Stimulated activated CD8-positive, alpha-beta memory T cell treated with anti-CD3 and anti-CD28 coated beads, Interleukin-4, amount 100 ng/mL, for 1 hour (primary cell): ENCODE data around the gene SLC15A3.

ENCODE experiments used
- DNase-seq, 2 donors: peaks; one replicate each; pipeline ENCODE4 v3.0.0-alpha.2; 2020; ENCODE audit warnings: low read depth in 2 of 2, low spot score in 1 of 2

SLC15A3 gene

GRCh38 chr11:60930394-60930793 lies 21.6 kb downstream of the SLC15A3 start:
- DNase-seq, result no peak

- no peak for DNase-seq
Observed at GRCh38 chr11:60929764-60930163, 22.2 kb downstream of the SLC15A3 start.

DNA sequence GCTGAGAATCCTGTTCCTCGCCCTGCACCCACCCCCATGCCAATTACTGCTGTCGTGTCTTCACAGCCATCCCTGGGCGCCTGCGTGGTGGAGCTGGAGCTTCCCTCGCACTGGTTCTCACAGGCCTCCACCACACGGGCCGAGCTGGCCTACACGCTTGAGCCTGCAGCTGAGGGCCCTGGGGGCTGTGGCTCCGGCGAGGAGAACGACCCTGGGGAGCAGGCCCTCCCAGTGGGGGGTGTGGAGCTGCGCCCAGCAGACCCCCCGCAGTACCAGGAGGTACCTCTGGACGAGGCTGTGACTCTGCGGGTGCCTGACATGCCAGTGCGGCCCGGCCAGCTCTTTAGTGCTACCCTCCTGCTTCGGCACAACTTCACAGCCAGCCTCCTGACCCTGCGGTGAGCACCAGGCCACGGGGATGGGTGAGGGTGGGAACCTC lies 23.4 kb downstream of the SLC15A3 start:
- DNase-seq, result no peak

GRCh38 chr11:60927600-60927999 lies 24.4 kb downstream of the SLC15A3 start:
- no peak for DNase-seq

DNA sequence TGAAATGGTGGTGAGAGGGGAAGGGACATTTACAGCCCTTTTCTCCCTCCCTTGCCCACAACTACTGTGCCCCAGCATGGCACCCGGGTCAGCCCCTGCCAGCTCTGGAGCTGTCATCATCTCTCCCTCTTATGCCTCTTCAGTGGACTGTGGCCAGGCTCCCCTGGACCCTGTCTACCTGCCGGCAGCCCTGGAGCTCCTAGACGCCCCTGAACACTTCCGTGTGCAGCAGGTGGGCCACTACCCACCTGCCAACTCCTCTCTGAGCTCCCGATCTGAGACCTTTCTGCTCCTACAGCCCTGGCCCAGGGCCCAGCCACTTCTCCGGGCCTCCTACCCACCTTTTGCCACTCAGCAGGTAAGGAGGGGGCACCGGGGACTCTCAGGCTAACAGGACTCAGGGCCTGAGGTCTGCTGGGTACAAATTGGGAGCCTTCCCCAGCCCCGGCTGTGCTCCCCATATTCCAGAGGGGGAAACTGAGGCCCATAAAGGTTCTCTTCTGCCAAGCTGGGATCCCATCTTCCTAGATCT lies 24.8 kb downstream of the SLC15A3 start:
- no peak for DNase-seq

GRCh38 chr11:60926500-60926899 lies 25.5 kb downstream of the SLC15A3 start:
- no peak for DNase-seq

GRCh38 chr11:60925868-60926267 lies 26.1 kb downstream of the SLC15A3 start:
- DNase-seq, result no peak

DNA sequence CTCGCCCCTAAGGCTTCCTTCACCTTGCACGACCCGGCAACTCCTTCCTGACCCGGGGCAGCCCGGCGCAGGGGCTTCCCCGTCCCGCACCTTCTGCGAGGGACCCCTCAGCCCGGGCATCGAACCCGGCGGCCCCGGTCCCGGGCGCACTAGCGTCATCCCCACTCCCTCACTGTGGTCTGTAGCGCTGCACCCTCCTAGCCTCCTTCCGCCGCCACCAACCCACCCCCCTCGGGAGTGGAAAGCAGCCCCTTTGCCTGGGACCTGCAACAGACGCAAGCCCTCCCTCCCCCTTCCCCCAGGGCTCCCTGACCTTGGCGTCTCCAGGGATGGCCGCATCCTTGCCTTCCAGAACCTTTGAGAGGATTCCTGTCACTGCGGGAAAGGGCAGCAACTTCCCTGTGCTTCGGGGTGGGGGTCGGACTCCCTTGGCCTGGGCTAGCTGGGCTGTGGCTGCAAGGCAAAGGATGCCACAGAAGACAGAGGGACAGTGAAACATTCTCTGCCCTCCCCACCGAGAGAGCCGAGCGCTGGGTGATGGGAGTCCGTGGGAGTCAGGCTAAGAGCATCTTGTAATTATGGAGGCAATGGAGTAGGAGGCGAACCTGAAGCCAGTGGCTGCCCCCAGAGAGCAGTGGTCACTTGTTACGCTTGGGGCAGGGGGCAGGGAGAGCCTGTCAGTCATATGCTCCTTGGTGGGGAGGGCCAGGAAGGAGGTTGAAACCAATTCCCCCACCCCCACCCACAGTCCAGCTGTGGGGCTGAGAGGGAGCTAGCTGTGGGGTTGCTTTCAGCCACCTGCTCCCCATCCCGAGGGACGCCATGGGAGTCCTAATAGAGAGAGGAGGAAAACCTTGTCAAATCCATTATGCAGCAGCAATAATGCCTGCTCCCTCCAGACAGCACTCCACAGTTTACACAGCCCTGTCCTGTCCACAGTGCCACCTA lies 26.8 kb downstream of the SLC15A3 start:
- no peak for DNase-seq

DNA sequence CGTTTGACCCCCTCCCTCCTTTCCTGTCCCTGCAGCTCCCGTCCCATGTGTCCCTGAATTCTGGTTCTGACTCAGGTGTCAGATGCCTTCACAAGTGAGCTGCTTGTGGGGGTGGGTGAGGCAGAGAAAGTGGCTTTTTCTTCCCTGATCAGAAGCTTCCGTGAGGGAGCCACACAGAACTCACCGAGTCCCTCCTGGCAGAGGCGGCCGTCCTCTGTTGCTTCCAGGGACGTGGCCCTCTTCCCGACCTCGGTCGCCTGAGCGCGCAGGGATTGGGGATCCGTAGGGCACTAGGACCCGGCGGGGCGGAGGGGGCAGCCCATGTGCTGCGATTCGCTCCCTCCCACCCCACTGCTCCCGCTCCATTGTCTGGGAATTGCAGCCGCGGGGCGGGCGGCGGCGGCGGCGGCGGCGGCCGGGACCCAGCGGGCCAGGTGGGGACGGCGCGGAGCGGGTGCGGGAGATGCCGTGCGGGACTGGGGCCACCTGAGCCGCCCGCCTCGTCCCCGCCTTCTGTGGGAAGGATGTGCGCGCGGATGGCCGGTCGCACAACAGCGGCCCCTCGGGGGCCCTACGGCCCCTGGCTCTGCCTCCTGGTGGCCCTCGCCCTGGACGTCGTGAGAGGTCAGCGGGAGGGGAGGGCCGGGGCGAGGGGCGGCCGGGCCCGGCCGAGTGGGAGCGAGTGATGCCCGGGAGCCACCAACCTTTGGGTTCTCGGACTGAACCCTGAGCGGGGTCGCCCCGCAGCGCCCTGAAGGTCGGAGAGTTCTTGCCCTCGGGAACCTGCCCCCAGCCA lies 27.7 kb downstream of the SLC15A3 start, which contains the start of gene TMEM132A:
Gene TMEM132A (plus strand): TSS at position 351 of the 796 bp plus-strand sequence. CDS start 174 bp downstream, at position 525.
- no peak for DNase-seq

GRCh38 chr11:60923800-60924109 lies 28.2 kb downstream of the SLC15A3 start:
- DNase-seq, result no peak

- DNase-seq, result no peak
Observed at GRCh38 chr11:60923326-60923725, 28.6 kb downstream of the SLC15A3 start.

- no peak for DNase-seq
Observed at GRCh38 chr11:60922906-60923305, 29.1 kb downstream of the SLC15A3 start.

GRCh38 chr11:60921777-60922335 lies 30.1 kb downstream of the SLC15A3 start:
- DNase-seq, result no peak

- DNase-seq, result no peak
Observed at GRCh38 chr11:60921259-60921658, 30.7 kb downstream of the SLC15A3 start.

- no peak for DNase-seq
Observed at GRCh38 chr11:60919956-60920355, 32.0 kb downstream of the SLC15A3 start.

- no peak for DNase-seq
Observed at GRCh38 chr11:60919320-60919719, 32.7 kb downstream of the SLC15A3 start.

DNA sequence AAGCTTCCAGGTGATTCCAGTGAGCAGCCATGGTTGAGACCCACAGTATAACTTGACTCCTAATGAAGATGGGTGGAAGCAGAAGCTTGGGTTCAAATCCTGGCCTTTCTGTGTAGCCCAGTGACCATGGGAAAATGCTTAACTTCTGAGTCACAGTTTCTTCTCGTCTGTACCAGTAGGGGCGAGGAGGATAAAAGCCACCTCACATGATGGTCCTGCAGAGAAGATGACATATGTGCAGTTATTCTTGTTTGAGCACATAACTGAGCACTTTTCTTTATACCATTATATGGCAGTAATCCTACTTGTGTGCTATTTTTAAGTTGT lies 33.1 kb downstream of the SLC15A3 start:
- DNase-seq, result no peak

DNA sequence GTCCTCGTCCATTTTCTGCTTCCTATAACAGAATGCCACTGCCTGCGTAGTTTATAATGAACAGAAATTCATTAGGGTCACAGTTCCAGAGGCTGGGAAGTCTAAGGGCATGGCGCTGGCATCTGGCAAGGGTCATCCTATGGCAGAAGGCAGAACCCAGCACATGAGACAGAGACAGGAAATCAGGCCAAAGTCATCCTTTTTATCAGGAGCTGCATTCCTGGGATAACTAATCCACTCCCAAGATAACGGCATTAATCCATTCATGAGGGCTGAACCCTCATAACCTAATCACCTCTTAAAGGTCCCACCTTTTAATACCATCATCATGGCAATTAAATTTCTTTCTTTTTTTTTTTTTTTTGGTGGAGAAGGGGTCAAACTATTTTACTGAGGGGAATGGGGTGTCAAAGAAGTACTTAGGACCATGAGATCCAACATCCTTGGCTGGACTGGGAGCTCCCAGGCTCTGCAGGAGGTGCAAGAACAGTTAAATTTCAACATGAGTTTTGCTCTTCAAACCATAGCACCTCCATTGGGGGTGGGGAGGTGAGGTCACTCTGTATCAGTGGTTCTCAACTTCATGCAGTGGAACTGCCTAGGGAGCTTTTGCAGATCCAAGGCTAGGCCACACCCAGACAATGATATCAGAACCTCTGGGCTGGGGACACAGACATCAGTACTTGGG lies 33.6 kb downstream of the SLC15A3 start:
- DNase-seq, result no peak

GRCh38 chr11:60917267-60917666 lies 34.7 kb downstream of the SLC15A3 start:
- no peak for DNase-seq

DNA sequence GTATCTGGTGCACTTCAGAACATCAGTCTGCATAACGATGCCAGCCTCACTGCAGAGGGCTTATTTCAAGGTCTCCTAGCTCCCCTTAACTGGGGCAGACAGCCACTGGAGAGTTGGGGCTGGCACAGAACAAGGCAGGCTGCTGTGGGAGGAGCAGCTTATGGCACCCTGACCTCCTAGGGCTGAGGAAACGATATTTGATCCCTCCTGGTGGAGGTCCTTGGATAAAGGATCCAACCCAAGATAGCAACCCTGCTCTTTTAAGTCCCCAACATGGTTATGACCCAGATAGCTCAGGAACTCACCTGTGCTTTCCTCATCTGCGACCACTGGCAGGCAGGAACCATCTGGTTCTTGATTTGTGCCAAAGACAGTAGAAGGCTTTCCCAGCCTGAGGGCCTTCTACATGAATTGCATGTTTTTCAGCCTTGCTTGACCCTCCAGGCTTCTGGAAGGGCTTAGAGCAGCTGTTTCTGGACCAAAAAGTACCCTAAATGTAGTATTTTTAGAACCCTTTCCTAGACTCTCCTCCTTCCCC lies 35.2 kb downstream of the SLC15A3 start:
- no peak for DNase-seq
